IPS-18c (cell line): ENCODE data around the gene OSBPL7.

Experiments used
- H3K4me3 ChIP-seq: 2 replicates; pipeline ENCODE4 v1.7.0; 2013; ENCODE audit warnings: low read depth, mild to moderate bottlenecking, low read length, moderate library complexity; ENCODE audit not compliant: insufficient read depth
- H3K9me3 ChIP-seq: one replicate; pipeline ENCODE4 v1.6.1; 2013; ENCODE audit warnings: mild to moderate bottlenecking, low read length, moderate library complexity; ENCODE audit not compliant: control insufficient read depth, insufficient read depth

Gene OSBPL7

GRCh38 chr17:47851764-47852112 lies 30.1 kb upstream of the OSBPL7 start:
- peak overlapping the region; percentile 71 for H3K4me3 ChIP-seq
- H3K9me3 ChIP-seq = no peaks in the 10 kb centered on the region

GRCh38 chr17:47850692-47851573 lies 29.3 kb upstream of the OSBPL7 start, which contains the start of gene SP6:
TSS of gene SP6 (minus strand) at chr17:47851163. CDS start at chr17:47848429, 2,734 bp downstream.
- H3K4me3 ChIP-seq = peak within 1 kb of the TSS; percentile 71
- H3K9me3 ChIP-seq = no peaks in the 10 kb centered on the region

DNA sequence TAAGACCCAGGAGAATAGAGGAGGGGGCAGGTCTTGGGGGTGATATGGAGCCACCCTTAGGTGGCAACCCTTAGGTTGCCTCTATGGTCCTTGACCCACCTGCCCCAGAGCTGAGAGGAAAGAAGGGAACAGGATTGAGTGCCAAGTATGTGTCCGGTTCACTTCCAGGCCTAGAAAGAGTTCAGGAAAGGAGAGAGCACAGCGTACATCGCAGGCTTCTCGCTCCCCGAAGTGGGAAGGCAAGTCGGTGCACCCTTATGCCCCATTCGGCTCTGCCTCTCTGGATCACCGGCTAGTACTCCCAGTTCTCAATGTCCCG lies 28.7 kb upstream of the OSBPL7 start:
- H3K9me3 ChIP-seq = no peaks in the 10 kb centered on the region
- H3K4me3 ChIP-seq = peak overlapping the region; percentile 71

DNA sequence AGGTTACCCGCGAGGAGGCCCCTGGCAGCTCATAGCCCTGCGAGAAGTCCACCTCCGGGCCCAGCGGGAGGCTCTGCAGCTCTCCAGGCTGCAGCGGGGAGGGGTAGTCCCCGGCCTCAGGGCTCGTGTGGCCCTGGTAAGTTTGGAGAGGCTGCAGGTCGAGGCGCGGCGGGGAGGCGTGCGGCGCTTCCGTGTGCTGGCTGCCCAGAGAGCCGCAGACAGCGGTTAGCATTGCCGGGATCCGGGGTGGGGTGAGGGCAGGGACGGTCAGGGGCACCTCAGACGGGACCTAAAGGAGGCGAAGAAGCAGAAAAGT lies 26.6 kb upstream of the OSBPL7 start:
- Histone ChIP-seq H3K4me3 (peak overlapping the region; percentile 38), H3K9me3 (no peaks in the 10 kb centered on the region)

DNA sequence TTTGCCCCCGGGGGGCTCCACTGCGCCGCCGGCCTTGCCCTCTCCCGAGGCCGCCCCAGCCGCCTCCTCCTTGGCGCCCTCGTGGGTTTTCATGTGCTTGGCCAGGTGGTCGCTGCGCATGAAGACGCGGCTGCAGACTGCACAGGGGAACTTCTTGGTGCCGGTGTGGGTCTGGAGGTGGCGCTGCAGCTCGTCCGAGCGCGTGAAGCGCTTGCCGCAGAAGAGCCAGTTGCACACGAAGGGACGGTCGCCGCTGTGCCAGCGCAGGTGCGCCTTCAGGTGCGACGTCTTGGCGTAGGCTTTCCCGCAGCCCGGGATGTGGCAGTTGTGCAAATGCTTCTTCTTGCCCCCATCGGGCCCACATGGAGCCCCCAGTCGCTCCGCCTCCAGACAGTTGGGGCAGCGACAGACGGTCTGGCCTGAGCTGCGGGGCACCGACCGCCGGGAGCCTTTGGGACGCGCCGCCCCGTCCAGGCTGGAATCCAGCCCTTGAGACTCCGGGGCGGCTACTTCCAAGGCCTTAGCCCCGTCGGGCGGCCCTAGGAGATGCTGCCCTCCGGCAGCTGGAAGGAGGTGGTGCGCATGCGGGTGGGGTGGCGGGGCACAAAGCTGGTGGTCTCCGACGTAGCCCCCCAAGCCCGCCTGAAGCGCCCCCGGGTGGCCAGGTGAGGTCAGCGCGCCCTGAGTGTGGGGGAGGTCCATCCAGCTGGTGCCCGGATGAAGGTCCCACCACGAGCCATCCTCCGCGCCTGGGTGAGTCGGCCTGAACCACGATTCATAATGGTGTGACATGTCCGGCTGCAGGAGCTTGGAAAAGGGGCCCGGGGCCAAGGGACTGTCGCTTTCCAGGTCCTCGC lies 26.0 kb upstream of the OSBPL7 start:
- Histone ChIP-seq H3K9me3 (no peaks in the 10 kb centered on the region), H3K4me3 (peak overlapping the region; percentile 52)

- Histone ChIP-seq H3K4me3 (peak overlapping the region; percentile 52; the same call in 1 of the 2 replicates), H3K9me3 (no peaks in the 10 kb centered on the region)
These were observed 25.2 kb upstream of the OSBPL7 start for GRCh38 chr17:47846716-47847340.

DNA sequence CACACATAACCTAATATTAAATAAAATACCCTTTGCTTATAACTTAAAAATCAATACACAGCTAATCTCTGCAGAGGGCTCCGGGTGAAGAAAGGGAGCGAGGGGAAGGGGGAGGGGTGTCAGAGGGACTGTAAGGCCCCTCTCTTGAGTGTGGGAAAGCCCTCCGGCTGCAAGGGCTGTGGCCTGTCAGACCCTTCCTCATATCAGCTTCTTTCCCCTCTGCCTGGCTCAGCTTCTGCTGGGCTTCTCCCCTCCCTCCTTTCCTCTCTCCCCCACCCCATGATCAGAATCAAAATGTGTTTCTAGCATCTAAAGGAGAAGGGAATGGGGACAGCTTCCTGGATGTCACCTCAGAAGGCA lies 24.1 kb upstream of the OSBPL7 start:
- Histone ChIP-seq H3K9me3 (no peaks in the 10 kb centered on the region), H3K4me3 (no peak overlapping the region; the same call in 1 of the 2 replicates)

DNA sequence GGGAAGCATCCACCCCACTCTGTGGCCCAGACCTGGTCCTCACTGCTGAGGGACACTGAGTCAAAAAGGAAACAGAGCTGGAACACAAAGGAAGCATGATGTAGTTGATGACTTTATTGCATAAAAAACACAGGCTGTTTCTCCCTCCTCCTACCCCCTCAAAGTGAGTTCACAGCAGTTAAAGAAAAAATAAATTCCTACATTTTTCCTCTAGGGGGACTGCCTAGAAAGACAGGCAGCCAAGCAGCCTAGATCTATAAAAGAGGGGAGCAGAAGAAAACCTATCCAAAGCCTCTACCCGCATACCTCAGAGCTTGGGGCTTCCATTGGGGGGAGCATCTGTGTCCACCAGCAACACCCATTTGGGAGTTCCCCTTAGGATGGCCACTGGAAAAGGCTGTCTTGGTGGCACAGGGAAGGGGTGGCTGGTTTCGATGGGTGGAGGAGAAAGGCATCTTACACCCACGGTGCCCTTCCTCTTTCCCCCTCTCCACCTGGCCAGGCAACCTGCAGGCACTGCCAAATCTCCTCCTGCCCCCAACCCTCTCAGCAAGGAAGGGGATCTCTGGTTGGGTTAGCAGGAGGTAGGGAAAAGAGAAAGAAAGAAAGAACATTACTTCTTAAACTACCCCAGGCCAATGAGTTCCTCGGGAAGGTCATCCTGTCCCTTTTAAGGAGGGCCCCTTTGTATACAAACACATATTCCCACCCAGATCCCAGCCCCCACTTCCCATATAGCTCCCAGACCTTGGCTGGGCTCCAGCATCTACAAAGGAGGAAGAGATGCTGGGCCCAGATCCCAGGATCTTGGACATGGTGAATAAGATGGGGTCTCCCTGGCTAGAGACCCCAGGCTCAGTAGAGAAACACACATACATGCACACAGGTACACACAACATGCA lies 23.5 kb upstream of the OSBPL7 start:
- H3K4me3 ChIP-seq = no peak overlapping the region
- no peaks in the 10 kb centered on the region for H3K9me3 ChIP-seq

- Histone ChIP-seq H3K4me3 (no peak overlapping the region), H3K9me3 (no peaks in the 10 kb centered on the region)
These were observed 22.6 kb upstream of the OSBPL7 start for GRCh38 chr17:47844227-47844626.

DNA sequence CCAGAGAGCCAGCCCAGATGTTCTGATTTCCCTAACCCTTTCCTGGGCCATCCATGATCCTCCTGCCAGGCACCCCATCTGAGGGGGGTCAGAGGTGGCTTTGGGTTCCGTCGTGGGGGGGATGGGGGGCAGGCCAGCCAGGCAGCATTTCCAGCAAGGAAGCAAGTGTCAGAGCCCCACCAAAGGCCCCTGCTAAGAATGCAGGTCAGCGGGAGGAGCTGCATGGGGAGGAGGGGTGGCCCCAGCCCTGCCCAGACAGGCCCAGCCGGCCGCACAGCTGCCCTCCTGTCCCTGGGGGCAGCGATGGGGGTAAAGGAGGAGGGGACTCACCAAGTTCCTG lies 21.8 kb upstream of the OSBPL7 start:
- H3K4me3 ChIP-seq = no peak overlapping the region
- no peaks in the 10 kb centered on the region for H3K9me3 ChIP-seq

DNA sequence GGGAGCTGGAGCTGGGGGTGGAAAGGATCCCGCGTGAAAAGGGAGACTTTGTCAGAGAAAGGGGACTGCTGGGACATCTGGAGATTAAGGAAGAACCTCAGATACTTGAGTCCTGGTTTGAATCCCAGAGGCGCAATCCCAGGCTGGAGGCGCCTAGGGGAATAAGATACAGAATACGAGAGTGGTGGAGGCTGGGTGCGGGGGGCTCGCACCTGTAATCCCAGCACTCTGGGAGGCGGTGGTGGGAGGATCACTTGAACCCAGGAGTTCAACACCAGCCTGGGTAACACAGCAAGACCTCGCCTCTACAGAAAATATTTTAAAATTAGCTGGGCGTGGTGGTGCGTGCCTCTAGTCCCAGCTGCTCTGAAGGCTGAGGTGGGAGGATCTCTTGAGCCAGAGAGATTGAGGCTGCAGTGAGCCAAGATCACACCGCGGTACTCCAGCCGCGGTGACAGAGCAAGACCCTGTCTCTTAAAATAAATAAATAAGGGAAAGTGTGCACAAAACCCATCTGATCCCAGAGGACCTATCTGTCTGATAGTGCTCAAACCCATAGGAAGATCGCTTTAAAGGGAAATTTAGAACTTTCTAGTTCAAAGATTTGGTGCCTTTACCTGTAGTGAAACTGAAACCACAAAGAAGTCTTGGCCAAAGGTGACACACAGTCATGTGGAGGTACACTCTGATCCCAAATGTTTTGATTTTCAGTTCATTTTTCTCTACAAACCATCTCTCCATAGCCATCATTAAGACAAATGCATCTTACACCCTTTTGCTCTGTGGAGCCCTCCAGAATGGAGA lies 20.1 kb upstream of the OSBPL7 start:
- H3K4me3 ChIP-seq = no peak overlapping the region
- H3K9me3 ChIP-seq = no peaks in the 10 kb centered on the region

DNA sequence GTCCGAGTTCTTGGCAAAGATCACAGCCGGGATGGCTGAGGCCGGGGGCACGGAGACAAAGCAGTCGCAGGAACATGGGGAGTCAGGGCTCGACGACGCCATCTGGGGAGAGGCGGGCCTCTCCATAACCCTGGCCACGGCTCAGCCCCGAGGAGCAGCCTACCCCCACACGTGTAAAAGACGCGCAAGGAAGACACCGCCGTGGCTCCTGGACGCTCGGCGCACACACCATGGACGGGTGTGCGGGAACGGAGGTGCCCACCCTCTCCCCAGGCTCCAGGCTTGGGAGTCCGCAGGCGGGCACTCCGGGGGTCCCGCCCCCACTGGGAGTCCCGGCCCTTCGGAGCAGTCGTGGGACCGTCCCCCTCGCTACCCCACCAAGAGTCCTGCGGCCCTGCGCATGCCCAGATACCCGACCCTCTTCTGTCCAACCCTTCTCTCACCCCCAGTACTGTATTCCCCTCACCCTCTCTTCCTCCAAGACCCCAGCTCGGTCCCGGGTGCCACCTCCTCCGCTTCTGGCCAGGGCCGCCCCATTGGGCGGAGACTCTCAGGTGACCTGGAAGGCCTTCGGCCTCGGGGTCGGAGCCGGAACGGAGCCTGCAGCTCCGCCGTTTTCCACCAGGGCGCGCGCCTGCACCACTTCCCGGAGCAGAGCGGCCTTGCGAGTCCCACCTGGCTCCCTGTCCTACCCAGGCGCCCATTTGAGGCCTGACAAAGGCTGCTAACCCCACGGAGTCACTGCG lies 19.3 kb upstream of the OSBPL7 start, which contains the start of gene SCRN2:
Gene SCRN2 (minus strand): TSS at position 532 of the 746 bp plus-strand sequence. CDS start 430 bp downstream, at position 102.
- peak within 1 kb of the TSS; percentile 89 for H3K4me3 ChIP-seq

DNA sequence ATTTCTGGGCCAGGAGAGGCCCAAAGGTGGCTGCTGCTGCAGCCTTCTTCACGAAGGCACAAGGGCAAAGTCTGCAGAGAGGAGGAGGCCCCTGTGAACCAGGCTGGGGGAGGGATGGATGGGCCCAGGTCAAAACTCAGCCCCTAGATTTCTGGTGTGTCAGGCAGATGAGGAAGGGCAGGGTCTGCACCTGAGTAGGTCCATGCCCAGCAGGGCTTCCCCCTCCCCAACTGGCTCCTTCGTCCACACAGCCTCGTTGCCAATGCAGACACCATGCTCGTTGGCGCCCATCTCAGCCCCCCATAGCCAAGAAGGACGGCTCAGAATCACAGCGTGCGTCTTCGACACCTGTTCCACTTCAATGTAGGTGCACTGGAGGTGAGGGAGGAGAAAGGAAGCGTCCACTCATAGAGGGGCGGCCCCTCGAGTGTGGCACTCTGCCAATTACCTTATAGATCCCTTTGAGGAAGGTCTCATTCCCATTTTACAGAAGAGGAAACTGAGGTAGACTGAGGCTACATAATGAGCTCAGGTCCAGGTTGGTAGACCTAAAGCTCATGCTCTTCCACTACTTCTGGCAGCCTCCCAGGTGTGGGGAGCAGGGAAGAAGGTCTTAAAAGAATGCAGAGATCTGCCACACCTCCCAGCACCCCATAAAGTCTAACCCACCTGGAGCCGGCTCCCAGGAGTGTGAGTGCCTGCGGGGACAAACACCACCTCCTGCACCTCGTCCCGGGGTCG lies 18.6 kb upstream of the OSBPL7 start:
- Histone ChIP-seq H3K4me3 (peak overlapping the region; percentile 89), H3K9me3 (no peaks in the 10 kb centered on the region)

More for the DNA sequence above, 19.3 kb upstream of the OSBPL7 start, which contains the start of gene SCRN2:
- H3K9me3 ChIP-seq = no peaks in the 10 kb centered on the region

DNA sequence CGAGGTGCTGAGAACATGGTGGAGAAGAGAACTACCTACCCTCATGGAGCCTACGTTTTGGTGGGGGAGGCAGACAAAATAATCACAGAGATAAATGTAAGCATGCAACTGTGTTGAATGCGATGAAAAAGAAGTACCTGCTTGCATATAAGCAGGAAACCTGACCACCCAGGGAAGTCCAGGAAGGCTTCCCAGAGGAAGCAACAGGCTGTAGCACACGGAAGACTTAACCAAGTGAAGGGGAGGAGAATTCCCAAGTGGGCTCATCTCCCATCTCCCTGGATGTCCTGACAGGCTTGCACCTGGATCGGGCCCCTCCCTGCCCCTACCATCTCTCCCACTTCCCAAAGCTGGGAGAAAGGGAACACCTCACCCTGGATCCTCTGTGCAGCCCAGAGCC lies 17.5 kb upstream of the OSBPL7 start:
- Histone ChIP-seq H3K4me3 (no peak overlapping the region), H3K9me3 (no peaks in the 10 kb centered on the region)

DNA sequence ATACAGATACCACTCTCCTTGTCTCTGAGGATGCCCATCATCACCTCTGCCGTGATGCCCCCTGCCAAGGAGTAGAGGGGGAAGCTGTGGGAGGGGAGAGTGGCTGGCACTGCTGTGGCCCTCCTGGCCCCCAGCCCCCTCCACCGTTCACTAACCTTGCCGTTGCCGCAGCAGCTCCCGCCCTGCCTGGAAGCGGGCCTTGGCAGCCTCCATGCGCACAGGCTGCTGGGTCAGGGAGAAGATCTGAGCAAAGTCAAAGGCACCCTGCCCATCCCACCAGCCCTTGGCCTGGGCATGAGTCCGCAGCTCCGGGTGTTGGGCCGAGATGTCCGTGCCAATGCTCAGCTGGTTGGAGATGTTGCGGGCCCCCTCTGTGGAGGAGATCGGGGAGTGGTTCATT lies 17.0 kb upstream of the OSBPL7 start:
- no peak overlapping the region for H3K4me3 ChIP-seq

More for the DNA sequence above, 17.0 kb upstream of the OSBPL7 start:
- H3K9me3 ChIP-seq = no peaks in the 10 kb centered on the region
